BLaER1 (cell line): ENCODE data around the gene MTMR12.
"Not testable (repeated sequence)": the region's sequence is repeated elsewhere in the genome, so short reads cannot be mapped to it uniquely, and the experiment has no call there.

ENCODE experiments used
- H3K27ac ChIP-seq: shearing (Covaris generic); formaldehyde crosslinking; 2 replicates; pipeline ENCODE4 v1.8.1; 2022
- H3K27me3 ChIP-seq: shearing (Covaris generic); formaldehyde crosslinking; 2 replicates; pipeline ENCODE4 v1.8.1; 2022
- H3K36me3 ChIP-seq: shearing (Covaris generic); formaldehyde crosslinking; 2 replicates; pipeline ENCODE4 v1.8.1; 2022
- H3K4me1 ChIP-seq: shearing (Covaris generic); formaldehyde crosslinking; 2 replicates; pipeline ENCODE4 v1.8.1; 2022
- H3K4me2 ChIP-seq: shearing (Covaris generic); formaldehyde crosslinking; 2 replicates; pipeline ENCODE4 v1.8.1; 2022
- H3K4me3 ChIP-seq: shearing (Covaris generic); formaldehyde crosslinking; 2 replicates; pipeline ENCODE4 v1.8.1; 2022
- H3K9ac ChIP-seq: shearing (Covaris generic); formaldehyde crosslinking; 2 replicates; pipeline ENCODE4 v1.8.1; 2022
- H3K9me3 ChIP-seq: shearing (Covaris generic); formaldehyde crosslinking; 2 replicates; pipeline ENCODE4 v1.8.1; 2022
- H4K20me1 ChIP-seq: shearing (Covaris generic); formaldehyde crosslinking; 2 replicates; pipeline ENCODE4 v1.8.1; 2022
- Cebpa-rat ChIP-seq: shearing (Covaris generic); IDR thresholded peaks from 2 replicates; pipeline ENCODE4 v1.8.1; 2022

Gene MTMR12

DNA sequence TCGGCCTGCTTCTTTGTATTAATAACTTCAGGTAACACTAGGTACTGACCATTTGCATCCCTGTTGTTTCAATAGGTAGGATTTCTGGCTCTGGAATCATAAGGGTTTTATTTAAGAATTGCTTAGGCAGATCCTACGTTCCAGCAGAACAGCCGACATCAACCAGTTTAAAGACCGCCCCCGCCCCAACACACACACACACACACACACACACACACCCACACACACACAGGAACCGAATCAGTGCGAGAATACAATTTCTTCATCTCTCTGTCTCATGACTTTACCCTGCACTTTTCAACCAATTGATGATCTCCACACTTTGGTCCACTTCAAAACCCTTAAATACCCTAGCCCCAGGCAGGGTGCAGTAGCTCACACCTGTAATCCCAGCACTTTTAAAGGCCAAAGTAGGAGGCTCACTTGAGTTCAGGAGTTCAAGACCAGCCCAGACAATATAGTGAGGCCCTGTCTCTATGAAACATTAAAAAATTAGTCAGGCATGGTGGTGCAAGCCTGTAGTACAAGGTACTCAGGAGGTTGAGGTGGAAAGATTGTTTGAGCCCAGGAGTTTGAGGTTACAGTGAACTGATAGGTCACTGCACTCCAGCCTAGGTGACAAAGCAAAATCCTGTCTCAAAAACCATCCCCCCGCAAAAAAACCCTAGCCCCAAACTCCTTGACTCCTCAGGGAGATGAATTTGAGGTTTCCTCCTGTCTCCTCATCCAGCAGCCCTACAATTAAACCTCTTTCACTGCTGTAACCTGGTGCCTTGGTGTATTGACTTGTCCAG lies 2.7 kb upstream of the MTMR12 start:
- Histone ChIP-seq H3K4me3 (no peak overlapping the region), H3K36me3 (no peaks in the 10 kb centered on the region; the same call in 1 of the 2 replicates)
- TF ChIP-seq Cebpa-rat: no peak

DNA sequence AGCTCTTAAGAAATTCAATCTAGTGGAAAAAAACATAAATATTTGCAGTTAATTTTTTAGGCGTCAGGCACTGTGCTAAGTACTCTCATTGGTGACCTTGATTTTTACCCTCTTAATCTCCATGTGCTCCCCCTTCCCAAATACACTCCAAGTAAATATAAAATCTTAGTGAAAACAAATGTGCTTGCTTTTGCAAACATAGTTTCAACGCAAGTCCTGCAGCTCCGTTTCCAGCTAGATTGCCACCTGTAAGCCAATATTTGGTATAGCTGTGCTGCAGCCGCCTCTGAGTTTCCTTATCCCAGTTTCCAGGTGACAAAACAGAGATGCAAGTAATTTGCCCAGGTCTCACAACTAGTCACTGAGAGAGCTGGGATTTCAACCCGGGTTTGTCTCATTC lies 1.9 kb upstream of the MTMR12 start:
- no peak overlapping the region for H3K4me3 ChIP-seq
- H3K9me3 ChIP-seq: no peaks in the 10 kb centered on the region
- no peak overlapping the region for H3K9ac ChIP-seq
- peaks cover 25% of the 10 kb centered on the region for H3K4me1 ChIP-seq
- H3K27me3 ChIP-seq: no peaks in the 10 kb centered on the region
- no peak overlapping the region for H3K27ac ChIP-seq
- peaks cover 29% of the 10 kb centered on the region for H4K20me1 ChIP-seq
- no peaks in the 10 kb centered on the region; the same call in 1 of the 2 replicates for H3K36me3 ChIP-seq
- H3K4me2 ChIP-seq: no peak overlapping the region
- TF ChIP-seq Cebpa-rat: no peak

More for the DNA sequence above, 2.7 kb upstream of the MTMR12 start:
- Histone ChIP-seq H3K9me3 (peaks cover 2% of the 10 kb centered on the region), H3K27me3 (no peaks in the 10 kb centered on the region), H3K4me2 (no peak overlapping the region), H3K27ac (no peak overlapping the region), H3K4me1 (peaks cover 17% of the 10 kb centered on the region), H3K9ac (no peak overlapping the region), H4K20me1 (peaks cover 22% of the 10 kb centered on the region)

DNA sequence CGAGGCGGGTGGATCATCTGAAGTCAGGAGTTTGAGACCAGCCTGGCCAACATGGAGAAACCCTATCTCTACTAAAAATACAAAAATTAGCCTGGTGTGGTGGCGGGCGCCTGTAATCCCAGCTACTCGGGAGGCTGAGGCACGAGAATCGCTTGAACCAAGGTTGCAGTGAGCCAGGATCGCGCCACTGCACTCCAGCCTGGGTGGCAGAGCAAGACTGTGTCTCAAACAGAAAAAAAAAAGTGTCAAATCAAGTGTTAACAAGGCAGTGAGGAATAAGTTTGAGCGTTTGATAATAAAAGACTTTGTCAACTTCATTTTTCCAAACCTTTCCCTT lies 1.4 kb upstream of the MTMR12 start:
- not testable (repeated sequence) for H3K36me3 ChIP-seq, H3K4me3 ChIP-seq, H3K4me2 ChIP-seq, H3K9ac ChIP-seq, H3K9me3 ChIP-seq, H3K27ac ChIP-seq, H3K27me3 ChIP-seq
- Histone ChIP-seq H3K4me1 (peaks cover 30% of the 10 kb centered on the region), H4K20me1 (peaks cover 35% of the 10 kb centered on the region)

DNA sequence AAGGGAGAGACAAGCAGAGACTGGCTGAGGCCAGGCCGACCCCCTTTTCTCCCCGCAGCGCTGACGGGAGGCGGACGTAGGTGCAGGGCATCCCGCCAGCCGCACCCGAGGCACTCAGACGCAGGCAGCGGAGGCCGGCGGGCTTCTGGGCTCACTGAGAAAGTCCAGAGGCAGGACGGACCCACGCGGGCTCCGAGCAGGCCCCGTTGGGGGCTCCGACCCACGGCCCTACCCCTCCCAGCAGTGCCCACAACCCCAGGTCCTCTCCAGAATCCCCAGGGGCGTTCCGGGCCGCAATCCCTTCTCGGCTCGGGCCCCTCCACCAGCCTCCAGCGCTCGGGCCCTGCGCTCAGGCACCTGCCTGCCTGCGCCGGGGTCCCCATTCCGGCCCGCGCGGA lies 543 bp downstream of the MTMR12 start:
- peaks cover 38% of the 10 kb centered on the region for H3K4me1 ChIP-seq
- peaks cover 17% of the 10 kb centered on the region for H3K36me3 ChIP-seq
- peak overlapping the region; percentile 96 for H3K4me3 ChIP-seq
- H3K27ac ChIP-seq: peak overlapping the region; percentile 95
- TF ChIP-seq Cebpa-rat: no peak
- H3K9ac ChIP-seq: peak overlapping the region; percentile 95
- H3K4me2 ChIP-seq: peak overlapping the region; percentile 91
- no peaks in the 10 kb centered on the region for H3K27me3 ChIP-seq
- peaks cover 54% of the 10 kb centered on the region for H4K20me1 ChIP-seq
- no peaks in the 10 kb centered on the region for H3K9me3 ChIP-seq

DNA sequence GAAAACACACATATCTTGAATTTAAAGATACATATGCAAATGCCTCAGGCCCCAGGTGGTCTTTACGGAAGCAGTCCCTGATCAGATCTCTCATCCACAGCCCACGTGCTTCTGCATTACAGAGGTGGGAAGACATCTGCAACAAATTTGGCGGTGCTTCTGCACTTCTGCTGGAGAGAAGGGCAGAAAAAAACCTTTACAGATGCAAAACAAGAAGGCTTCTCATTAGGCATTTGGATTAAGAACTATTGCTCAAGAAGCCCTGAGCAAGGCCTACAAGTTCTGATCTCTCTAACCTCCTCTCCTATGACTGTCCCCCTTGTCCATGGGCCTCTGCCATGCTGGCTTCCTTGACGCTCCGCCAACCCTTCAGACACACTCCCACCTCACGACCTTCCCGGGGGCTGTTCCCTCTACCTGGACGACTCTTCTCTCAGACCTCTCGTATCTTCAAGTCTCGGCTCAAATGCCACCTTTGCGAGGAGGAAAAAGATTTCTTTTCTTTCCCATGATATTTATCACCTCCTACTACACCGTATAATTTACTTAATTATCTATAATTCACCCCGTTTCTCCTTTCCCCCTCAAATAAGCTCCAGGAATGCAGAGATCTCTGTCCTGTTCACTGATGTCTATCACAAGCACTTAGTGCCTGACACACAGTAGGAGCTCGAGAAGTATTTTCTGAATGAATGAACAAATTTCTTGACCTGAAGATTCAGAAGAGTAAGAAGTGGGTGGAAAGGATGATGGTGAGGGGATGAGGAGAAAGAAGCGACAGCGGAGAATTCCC lies 1.1 kb downstream of the MTMR12 start:
- Histone ChIP-seq H3K9me3 (no peaks in the 10 kb centered on the region), H3K36me3 (peaks cover 18% of the 10 kb centered on the region), H3K9ac (peak overlapping the region; percentile 95), H3K27ac (peak overlapping the region; percentile 95), H3K27me3 (no peaks in the 10 kb centered on the region), H3K4me1 (peaks cover 38% of the 10 kb centered on the region), H4K20me1 (peaks cover 60% of the 10 kb centered on the region), H3K4me3 (peak overlapping the region; percentile 96), H3K4me2 (peak overlapping the region; percentile 91)
- TF ChIP-seq Cebpa-rat: no peak

DNA sequence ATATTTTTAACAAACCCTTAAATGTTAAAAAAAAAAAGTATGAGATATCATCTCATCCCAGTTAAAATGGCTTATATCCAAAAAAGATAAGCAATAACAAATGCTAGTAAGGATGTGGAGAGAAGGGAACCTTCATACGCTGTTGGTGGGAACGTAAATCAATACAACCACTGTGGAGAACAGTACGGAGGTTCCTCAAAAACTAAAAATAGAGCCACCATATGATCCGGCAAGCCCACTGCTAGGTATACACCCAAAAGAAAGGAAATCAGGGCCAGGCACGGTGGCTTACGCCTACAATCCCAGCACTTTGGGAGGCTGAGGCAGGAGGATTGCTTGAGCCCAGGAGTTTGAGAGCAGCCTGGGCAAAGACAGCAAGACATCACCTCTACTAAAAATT lies 3.0 kb downstream of the MTMR12 start:
- H3K9ac ChIP-seq: no peak overlapping the region
- TF ChIP-seq Cebpa-rat: no peak
- H4K20me1 ChIP-seq: peaks cover 77% of the 10 kb centered on the region
- no peak overlapping the region for H3K27ac ChIP-seq
- no peaks in the 10 kb centered on the region for H3K27me3 ChIP-seq
- H3K4me2 ChIP-seq: peak overlapping the region; percentile 35
- no peak overlapping the region for H3K4me3 ChIP-seq
- H3K36me3 ChIP-seq: peaks cover 18% of the 10 kb centered on the region
- peaks cover 45% of the 10 kb centered on the region for H3K4me1 ChIP-seq
- no peaks in the 10 kb centered on the region for H3K9me3 ChIP-seq

DNA sequence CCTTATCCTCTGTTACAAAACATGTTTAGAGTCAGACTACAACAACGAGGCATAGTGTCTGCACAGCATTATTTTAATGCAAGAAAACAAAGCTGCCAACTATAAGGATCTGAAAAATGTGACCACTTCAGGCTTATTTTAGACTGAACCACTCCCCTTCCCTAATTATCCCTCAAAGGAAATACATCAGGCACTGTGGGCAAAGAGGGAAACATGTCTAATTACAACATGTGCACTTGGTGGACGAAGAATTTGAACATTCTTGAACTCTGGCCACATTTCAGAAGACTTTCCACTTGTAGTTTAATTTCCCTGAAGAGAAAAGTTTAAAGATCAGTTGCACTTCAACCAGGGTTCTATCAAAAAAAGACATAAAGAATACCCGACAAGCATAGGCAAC lies 3.8 kb downstream of the MTMR12 start:
- Histone ChIP-seq H3K4me2 (peak overlapping the region; percentile 35; the same call in 1 of the 2 replicates), H3K27ac (no peak overlapping the region), H3K27me3 (no peaks in the 10 kb centered on the region), H3K9me3 (no peaks in the 10 kb centered on the region), H3K36me3 (peaks cover 18% of the 10 kb centered on the region), H4K20me1 (peaks cover 85% of the 10 kb centered on the region), H3K4me1 (peaks cover 53% of the 10 kb centered on the region), H3K9ac (no peak overlapping the region), H3K4me3 (no peak overlapping the region)
- TF ChIP-seq Cebpa-rat: no peak

DNA sequence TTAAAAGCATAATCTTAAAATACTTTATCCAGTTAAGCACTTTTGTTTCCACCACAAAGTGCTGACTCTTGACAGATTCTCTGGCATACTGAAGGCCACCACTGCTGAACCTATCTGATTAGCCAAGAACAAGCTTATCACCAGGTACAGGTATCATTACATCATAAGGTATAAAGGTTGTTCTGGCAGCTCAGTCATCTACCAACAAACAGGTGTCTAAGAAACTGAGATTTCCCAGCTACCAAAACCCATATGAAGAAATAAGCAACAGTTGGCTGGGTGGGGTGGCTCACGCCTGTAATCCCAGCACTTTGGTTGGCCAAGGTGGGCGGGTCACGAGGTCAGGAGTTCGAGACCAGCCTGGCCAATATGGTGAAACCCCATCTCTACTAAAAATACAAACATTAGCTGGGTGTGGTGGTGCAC lies 5.0 kb downstream of the MTMR12 start:
- no peaks in the 10 kb centered on the region for H3K9me3 ChIP-seq
- no peak overlapping the region for H3K9ac ChIP-seq
- peaks cover 57% of the 10 kb centered on the region for H3K4me1 ChIP-seq
- no peak overlapping the region for H3K4me2 ChIP-seq
- peaks cover 96% of the 10 kb centered on the region for H4K20me1 ChIP-seq
- H3K4me3 ChIP-seq: no peak overlapping the region
- no peaks in the 10 kb centered on the region for H3K27me3 ChIP-seq
- no peak for TF ChIP-seq Cebpa-rat
- H3K27ac ChIP-seq: no peak overlapping the region
- H3K36me3 ChIP-seq: peaks cover 18% of the 10 kb centered on the region

DNA sequence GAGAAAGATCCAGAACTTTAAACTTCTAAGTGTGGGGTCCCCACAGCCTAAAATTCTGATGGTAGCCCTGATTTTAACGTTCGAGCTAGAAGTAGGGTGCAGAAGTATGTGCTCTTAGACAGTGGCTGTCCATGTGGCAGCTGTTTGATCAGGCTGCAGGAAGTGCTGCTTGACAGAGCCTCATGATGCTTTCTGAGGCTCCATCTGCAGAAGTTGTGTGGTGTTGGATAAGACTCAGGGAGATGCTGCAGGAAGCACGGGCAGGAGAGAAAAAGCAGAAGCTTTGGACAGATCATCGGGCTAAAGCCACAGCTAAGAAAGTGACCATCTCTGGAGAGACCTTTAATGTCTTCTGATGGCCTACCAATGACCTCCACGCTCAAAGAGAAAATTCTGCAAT lies 8.1 kb downstream of the MTMR12 start:
- no peak for TF ChIP-seq Cebpa-rat
- Histone ChIP-seq H3K4me2 (peak overlapping the region; percentile 22), H4K20me1 (peaks cover 99% of the 10 kb centered on the region), H3K27me3 (no peaks in the 10 kb centered on the region), H3K4me3 (no peak overlapping the region), H3K36me3 (peaks cover 32% of the 10 kb centered on the region), H3K4me1 (peaks cover 36% of the 10 kb centered on the region), H3K9me3 (no peaks in the 10 kb centered on the region), H3K9ac (no peak overlapping the region), H3K27ac (no peak overlapping the region)

DNA sequence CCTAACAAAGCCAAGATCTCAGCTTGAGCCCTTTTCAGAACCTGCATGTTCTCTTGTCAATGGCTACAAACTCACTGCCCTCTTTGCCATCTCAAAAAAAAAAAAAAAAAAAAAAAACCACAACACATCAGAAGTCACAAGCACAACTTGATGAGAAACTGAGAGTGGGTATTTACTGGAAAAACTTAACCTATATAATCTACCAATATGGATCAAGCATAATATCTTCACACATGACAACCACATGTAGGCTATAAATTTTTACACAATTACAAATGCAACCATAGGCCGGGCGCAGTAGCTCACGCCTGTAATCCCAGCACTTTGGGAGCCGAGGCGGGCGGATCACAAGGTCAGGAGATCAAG lies 9.0 kb downstream of the MTMR12 start:
- Histone ChIP-seq H3K36me3 (peaks cover 32% of the 10 kb centered on the region), H4K20me1 (peaks cover 99% of the 10 kb centered on the region), H3K9me3 (no peaks in the 10 kb centered on the region), H3K4me3 (no peak overlapping the region), H3K27me3 (no peaks in the 10 kb centered on the region), H3K4me1 (peaks cover 36% of the 10 kb centered on the region), H3K4me2 (no peak overlapping the region), H3K27ac (no peak overlapping the region), H3K9ac (no peak overlapping the region)
- TF ChIP-seq Cebpa-rat: no peak
